ENCODE results near the gene SNAI3. TPM values are rescaled to one million over a fixed set of nuclear protein-coding genes. Genes with fewer than 3 reads are reported as not detected.

The SNAI3 gene
- total RNA-seq, 2 donors from 2014 or later: 0.77 to 2.1 TPM

- no peak for DNase-seq
- Histone ChIP-seq H3K4me1 (ENCODE audit: control insufficient read depth, insufficient read depth, low read length) (no peaks in the 10 kb centered on the region), H3K9me3 (ENCODE audit: control insufficient read depth, low read length) (no peaks in the 10 kb centered on the region), H3K4me3 (ENCODE audit: low read length) (no peak overlapping the region), H3K36me3 (ENCODE audit: control insufficient read depth, insufficient read depth, low read length) (peaks cover 5% of the 10 kb centered on the region), H3K9ac (ENCODE audit: extremely low read depth, low read length, poor library complexity, severe bottlenecking) (no peak overlapping the region), H3K27ac (ENCODE audit: low read depth, low read length) (no peak overlapping the region), H3K27me3 (ENCODE audit: control insufficient read depth, insufficient read depth, low read length, poor library complexity, severe bottlenecking) (no peaks in the 10 kb centered on the region)
- TF ChIP-seq, protein P1, sequence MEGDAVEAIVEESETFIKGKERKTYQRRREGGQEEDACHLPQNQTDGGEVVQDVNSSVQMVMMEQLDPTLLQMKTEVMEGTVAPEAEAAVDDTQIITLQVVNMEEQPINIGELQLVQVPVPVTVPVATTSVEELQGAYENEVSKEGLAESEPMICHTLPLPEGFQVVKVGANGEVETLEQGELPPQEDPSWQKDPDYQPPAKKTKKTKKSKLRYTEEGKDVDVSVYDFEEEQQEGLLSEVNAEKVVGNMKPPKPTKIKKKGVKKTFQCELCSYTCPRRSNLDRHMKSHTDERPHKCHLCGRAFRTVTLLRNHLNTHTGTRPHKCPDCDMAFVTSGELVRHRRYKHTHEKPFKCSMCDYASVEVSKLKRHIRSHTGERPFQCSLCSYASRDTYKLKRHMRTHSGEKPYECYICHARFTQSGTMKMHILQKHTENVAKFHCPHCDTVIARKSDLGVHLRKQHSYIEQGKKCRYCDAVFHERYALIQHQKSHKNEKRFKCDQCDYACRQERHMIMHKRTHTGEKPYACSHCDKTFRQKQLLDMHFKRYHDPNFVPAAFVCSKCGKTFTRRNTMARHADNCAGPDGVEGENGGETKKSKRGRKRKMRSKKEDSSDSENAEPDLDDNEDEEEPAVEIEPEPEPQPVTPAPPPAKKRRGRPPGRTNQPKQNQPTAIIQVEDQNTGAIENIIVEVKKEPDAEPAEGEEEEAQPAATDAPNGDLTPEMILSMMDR (conservative IDR thresholded peaks at IDR 0.05): no peak
- 92 to 100% methylated on average over 3 to 11 of the region's 15 CpGs for WGBS, 2 experiments (ENCODE audit: insufficient coverage in 1 of 2, insufficient read length in 1 of 2)
- H3K4me1 Mint-ChIP-seq: peaks cover 6% of the 10 kb centered on the region
- no peaks in the 10 kb centered on the region for H3K27me3 Mint-ChIP-seq (ENCODE audit: insufficient read depth)
- H3K9me3 Mint-ChIP-seq: no peaks in the 10 kb centered on the region
- no peak overlapping the region for H3K27ac Mint-ChIP-seq
- peaks cover 10% of the 10 kb centered on the region for H3K36me3 Mint-ChIP-seq (ENCODE audit: low read depth)
- no peak overlapping the region for H3K4me3 Mint-ChIP-seq
These were observed 27.6 kb downstream of the SNAI3 start for GRCh38 chr16:88658714-88659113.

GRCh38 chr16:88657371-88657770 is 28.9 kb downstream of the SNAI3 start:
- peaks cover 5% of the 10 kb centered on the region for H3K36me3 ChIP-seq (ENCODE audit: control insufficient read depth, insufficient read depth, low read length)
- H3K9me3 Mint-ChIP-seq: no peaks in the 10 kb centered on the region
- H3K27me3 ChIP-seq (ENCODE audit: control insufficient read depth, insufficient read depth, low read length, poor library complexity, severe bottlenecking): no peaks in the 10 kb centered on the region
- H3K4me3 Mint-ChIP-seq: no peak overlapping the region
- H3K9ac ChIP-seq (ENCODE audit: extremely low read depth, low read length, poor library complexity, severe bottlenecking): no peak overlapping the region
- no peaks in the 10 kb centered on the region for H3K9me3 ChIP-seq (ENCODE audit: control insufficient read depth, low read length)
- peaks cover 15% of the 10 kb centered on the region for H3K36me3 Mint-ChIP-seq (ENCODE audit: low read depth)
- no peak for DNase-seq
- H3K4me3 ChIP-seq (ENCODE audit: low read length): no peak overlapping the region
- no peak overlapping the region for H3K27ac Mint-ChIP-seq
- peaks cover 6% of the 10 kb centered on the region for H3K4me1 Mint-ChIP-seq
- no peaks in the 10 kb centered on the region for H3K4me1 ChIP-seq (ENCODE audit: control insufficient read depth, insufficient read depth, low read length)
- no peak overlapping the region for H3K27ac ChIP-seq (ENCODE audit: low read depth, low read length)
- WGBS, 2 experiments (ENCODE audit: insufficient coverage in 1 of 2, insufficient read length in 1 of 2): 95 to 97% methylated on average over 17 to 19 of the region's 19 CpGs
- H3K27me3 Mint-ChIP-seq (ENCODE audit: insufficient read depth): no peaks in the 10 kb centered on the region
- TF ChIP-seq, protein P1 (conservative IDR thresholded peaks at IDR 0.05): no peak

- H3K27ac Mint-ChIP-seq: no peak overlapping the region
These were observed 29.9 kb downstream of the SNAI3 start for GRCh38 chr16:88656291-88656980.

More at GRCh38 chr16:88656291-88656980, 29.9 kb downstream of the SNAI3 start:
- Histone ChIP-seq H3K9ac (ENCODE audit: extremely low read depth, low read length, poor library complexity, severe bottlenecking) (no peak overlapping the region), H3K36me3 (ENCODE audit: control insufficient read depth, insufficient read depth, low read length) (peaks cover 5% of the 10 kb centered on the region), H3K4me3 (ENCODE audit: low read length) (no peak overlapping the region), H3K9me3 (ENCODE audit: control insufficient read depth, low read length) (no peaks in the 10 kb centered on the region), H3K27me3 (ENCODE audit: control insufficient read depth, insufficient read depth, low read length, poor library complexity, severe bottlenecking) (no peaks in the 10 kb centered on the region), H3K27ac (ENCODE audit: low read depth, low read length) (no peak overlapping the region), H3K4me1 (ENCODE audit: control insufficient read depth, insufficient read depth, low read length) (peaks cover 2% of the 10 kb centered on the region)
- Mint-ChIP-seq H3K27me3 (ENCODE audit: insufficient read depth) (no peaks in the 10 kb centered on the region), H3K4me3 (no peak overlapping the region), H3K36me3 (ENCODE audit: low read depth) (peaks cover 15% of the 10 kb centered on the region), H3K4me1 (peaks cover 2% of the 10 kb centered on the region), H3K9me3 (no peaks in the 10 kb centered on the region)
- 90 to 91% methylated on average over 20 to 25 of the region's 25 CpGs for WGBS, 2 experiments (ENCODE audit: insufficient coverage in 1 of 2, insufficient read length in 1 of 2)
- DNase-seq: no peak
- TF ChIP-seq, protein P1 (conservative IDR thresholded peaks at IDR 0.05): no peak
